GM18873 (cell line): ENCODE results near the gene HSPG2.

Source experiments
- ATAC-seq: cut with Tn5 transposase; IDR thresholded peaks from one replicate; pipeline ENCODE4 v1.9.1; 2021; ENCODE audit warnings: mild to moderate bottlenecking, moderate library complexity, moderate number of reproducible peaks; ENCODE audit not compliant: unreplicated experiment, low FRiP score

HSPG2 gene

GRCh38 chr1:21851430-21852250 is 85.5 kb downstream of the HSPG2 start:
- ATAC-seq = no peak

GRCh38 chr1:21849909-21850576 is 87.1 kb downstream of the HSPG2 start:
- no peak for ATAC-seq

DNA sequence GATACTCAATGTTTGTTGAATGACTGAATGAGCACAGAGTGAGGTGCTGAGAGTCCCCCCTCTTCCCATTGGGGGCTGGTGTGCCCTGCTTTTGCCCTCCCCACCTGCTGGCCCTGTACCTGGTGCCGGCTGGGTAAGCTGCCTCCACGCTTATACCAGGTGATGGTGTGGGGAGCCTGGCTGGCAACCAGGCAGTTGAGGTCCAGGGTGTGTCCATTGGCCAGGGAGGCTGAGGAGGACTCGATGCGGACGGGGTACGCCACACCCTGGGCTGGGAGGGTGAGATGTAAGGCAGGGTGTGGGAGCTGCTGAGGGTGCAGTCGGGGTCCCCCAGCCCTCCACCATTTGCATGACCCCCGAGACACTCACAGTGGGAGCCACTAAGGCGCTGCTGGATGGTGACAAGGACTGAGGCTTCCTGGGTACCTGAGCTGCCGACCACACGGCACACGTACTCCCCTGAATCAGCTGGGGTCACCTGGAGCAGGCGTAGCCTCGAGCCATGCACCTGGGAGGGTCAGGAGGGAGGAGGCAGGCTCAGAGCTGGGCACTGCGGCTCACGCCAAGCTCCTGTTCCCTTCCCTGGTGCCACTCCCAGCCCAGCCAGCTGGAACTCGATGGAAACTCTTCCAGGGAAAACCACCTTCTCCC is 88.5 kb downstream of the HSPG2 start:
- ATAC-seq = no peak

- ATAC-seq = no peak
Measured at GRCh38 chr1:21847223-21848205, 89.6 kb downstream of the HSPG2 start.

- no peak for ATAC-seq
Measured at GRCh38 chr1:21845646-21846641, 91.2 kb downstream of the HSPG2 start.

DNA sequence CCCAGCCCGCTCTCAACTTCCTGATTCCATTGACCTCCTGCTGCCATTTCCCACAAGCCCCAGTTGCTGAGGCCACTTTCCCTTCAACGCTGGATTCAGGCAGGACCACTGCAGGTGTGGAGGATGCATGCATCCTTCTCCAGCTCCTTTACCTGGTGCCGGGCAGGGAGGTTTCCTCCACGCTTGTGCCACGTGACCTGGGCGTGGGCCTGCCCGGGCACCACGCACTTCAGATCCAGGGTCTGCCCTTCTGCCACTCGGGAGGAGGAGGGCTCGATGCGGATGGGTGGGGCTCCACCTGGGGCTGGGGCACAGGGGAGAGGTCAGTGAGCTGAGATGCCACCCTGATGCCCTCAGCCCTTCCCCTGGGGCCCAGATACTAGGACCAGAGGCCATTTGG is 93.1 kb downstream of the HSPG2 start:
- no peak for ATAC-seq

DNA sequence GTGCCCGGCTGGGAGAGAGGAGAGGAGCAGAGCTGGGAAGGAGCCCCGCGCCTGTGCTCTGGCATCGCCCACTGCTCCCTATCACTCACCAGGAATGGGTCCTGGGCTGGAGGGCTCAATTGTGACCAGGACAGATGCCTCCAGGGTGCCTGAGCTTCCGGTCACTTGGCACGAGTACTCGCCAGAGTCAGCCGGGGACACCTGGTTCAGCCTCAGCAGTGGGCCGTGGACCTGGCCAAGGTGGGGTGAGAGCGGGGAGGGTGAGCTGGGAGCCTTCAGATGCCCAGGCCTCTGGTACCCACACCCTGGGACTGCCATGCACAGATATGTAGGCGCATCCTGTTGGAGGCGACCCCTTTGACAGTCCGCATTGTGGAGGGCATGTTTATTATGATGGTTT is 93.9 kb downstream of the HSPG2 start:
- ATAC-seq = no peak

DNA sequence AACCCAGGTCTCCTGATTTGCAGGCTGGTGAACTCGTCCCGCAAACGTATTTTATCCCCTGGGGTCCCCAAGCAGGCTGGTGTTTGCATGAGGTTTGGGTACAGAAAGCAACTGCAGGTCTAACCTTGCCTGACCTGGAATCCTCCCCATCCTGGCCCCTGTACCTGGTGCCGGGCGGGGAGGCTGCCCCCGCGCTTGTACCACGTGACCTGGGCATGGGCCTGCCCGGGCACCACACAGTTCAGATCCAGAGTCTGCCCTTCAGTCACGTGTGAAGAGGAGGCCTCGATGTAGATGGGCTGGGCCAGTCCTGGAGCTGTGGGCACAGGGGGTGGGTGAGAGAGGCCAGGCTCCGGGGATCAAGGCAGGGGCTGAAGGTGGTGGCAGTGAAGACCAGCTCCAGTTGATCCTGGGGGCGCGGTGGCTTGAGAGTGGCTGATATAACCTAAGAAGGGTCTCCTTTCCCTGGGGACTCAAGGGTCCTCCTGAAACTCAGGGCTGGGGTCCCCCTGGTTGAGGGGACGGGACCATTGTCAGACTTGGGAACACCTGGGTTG is 94.4 kb downstream of the HSPG2 start:
- ATAC-seq = no peak

GRCh38 chr1:21841852-21842466 is 95.2 kb downstream of the HSPG2 start:
- no peak for ATAC-seq

DNA sequence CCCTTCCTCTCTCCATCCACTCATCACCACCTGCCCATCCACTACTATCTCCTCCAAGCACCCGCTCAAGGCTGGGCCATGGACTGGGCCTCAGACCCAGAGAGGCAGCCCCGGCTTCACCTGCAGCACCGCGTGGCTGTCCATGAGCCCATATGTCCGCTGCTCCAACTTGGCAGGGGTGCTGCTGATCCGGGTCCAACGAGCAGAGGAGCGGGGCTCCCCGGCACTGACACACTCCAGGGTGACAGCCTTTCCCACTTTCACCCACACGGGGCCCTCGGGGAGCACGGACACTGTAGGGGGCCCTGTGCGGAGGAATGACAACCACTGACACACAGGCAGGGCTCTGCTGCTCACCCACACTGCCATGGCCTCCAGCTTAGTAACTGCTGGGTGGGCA is 96.1 kb downstream of the HSPG2 start:
- ATAC-seq = no peak

- no peak for ATAC-seq
Measured at GRCh38 chr1:21839337-21840037, 97.6 kb downstream of the HSPG2 start.

DNA sequence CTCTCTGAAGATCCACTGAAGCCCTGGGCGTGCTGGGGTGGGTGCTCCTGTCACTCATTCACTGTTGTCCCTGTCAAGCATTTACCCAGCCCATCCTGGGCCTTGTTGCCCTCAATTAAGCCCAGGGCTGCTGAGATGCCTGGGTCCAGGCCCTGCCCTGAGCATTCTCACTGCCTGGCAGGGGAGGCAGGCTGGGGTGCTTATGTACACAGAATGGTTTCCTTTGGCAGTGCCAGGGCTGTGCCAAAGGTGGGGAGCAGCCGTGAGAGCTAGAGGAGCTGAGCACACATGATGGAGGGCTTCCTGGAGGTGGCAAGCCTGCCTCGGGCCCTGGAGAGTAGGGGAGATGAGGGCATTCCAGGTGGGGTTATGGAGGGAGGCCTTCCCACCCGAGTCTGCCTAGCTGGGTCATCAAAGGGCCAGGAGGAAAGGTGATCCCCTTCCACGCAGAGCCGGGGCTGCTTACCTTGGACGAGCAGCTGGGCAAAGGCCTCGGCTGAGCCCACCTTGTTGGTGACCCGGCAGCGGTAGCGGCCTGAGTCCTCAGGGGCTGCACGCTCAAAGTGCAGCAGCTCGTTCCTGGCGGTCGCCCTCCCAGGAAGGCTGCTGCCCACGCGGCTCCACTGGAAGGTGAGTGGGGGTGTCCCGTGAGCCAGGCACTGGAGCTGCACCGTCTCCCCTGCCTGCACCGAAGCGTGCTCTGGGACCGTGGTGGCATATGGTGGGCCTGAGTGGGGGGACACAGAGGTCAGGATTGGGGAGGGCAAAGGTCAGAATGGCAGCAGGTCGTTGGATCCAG is 98.6 kb downstream of the HSPG2 start:
- ATAC-seq = no peak

- no peak for ATAC-seq
Measured at GRCh38 chr1:21837476-21837875, 99.6 kb downstream of the HSPG2 start.

DNA sequence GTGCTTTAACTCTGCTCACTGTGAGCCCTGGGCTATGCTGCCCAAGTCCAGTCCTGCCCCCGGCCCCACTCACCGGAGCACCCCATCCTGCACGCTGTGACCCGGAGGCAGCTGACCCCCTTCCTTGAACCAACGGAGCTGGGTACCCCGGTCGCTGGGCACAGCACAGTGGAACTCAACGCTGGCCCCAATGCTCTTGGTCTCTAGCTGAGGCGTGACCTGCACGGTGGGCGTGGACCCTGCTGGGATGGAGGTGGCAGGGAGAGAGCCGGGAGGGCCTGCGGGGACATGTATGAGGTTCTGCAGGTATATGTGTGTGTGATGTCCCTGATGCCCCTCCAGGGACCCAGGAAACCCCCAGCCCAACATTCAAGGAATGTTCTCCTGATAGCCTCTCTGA is 100.4 kb downstream of the HSPG2 start:
- ATAC-seq = no peak

DNA sequence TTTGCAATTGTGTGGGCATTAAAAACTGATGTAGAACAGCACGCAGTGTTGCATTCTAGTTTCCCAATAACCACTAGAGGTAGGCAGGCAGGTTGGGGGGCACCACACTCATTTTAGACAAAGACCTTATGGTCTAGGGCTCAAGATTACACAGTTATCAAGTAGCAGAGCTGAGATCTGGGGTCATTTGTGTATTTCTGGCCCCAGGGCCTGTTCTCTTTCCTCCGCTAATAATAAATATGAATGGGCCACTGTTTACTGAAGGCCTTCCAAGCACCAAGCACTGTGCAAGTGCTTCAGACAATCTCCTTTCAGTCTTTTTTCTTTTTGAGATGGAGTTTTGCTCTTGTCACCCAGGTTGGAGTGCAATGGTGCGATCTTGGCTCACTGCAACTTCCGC is 101.1 kb downstream of the HSPG2 start:
- no peak for ATAC-seq

- no peak for ATAC-seq
Measured at GRCh38 chr1:21834666-21835065, 102.4 kb downstream of the HSPG2 start.

DNA sequence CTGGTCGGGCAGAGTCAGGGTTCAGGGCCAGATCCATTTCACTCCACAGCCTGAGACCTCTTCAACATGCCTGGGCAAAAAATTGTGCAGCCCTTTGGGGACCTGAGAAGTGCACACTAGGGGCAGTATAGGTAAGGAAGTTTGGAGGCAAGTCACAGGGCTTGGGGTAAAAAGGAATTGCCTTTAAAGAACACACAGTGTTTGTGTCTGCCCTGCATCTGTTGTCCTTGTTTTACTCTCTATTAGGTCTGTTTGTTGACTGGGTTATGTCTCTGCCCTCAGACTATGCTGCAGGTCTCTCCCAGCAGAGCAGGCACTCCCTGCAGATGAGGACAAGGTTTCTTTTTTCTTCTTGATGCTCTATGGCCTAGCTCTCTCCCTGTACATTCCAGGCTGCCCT is 103.0 kb downstream of the HSPG2 start:
- no peak for ATAC-seq
